Astrocyte (in vitro differentiated cells and primary cell): ENCODE results near the gene PRKAG3. TPM values are rescaled to one million over a fixed set of nuclear protein-coding genes. Genes with fewer than 3 reads are reported as not detected.

ENCODE experiments used
- DNase-seq: peaks from one replicate; pipeline ENCODE4 v3.0.0-alpha.2; 2010; ENCODE audit warnings: low read depth
- FAIRE-seq: peaks from 2 replicates; lab custom pipeline; 2011; peaks lifted over from hg19 to GRCh38; lab: Jason Lieb, UNC
- H2AFZ ChIP-seq: 2 replicates; pipeline ENCODE4 v1.6.0; 2012; ENCODE audit warnings: low read depth, low read length, inconsistent platforms
- H3K27ac ChIP-seq: 2 replicates; pipeline ENCODE4 v1.5.1; 2011; ENCODE audit warnings: low read depth, low read length, inconsistent platforms
- H3K27me3 ChIP-seq: 2 replicates; pipeline ENCODE4 v1.6.0; 2011; ENCODE audit warnings: low read length, inconsistent platforms; ENCODE audit not compliant: insufficient read depth
- H3K36me3 ChIP-seq: 2 replicates; pipeline ENCODE4 v1.5.1; 2011; ENCODE audit warnings: low read length, inconsistent platforms; ENCODE audit not compliant: insufficient read depth
- H3K4me1 ChIP-seq: 2 replicates; pipeline ENCODE4 v1.5.1; 2011; ENCODE audit warnings: low read length, inconsistent platforms; ENCODE audit not compliant: insufficient read depth
- H3K4me2 ChIP-seq: 2 replicates; pipeline ENCODE4 v1.6.0; 2012; ENCODE audit warnings: low read length, inconsistent platforms
- H3K4me3 ChIP-seq: 2 replicates; pipeline ENCODE4 v1.5.1; 2011; ENCODE audit warnings: low read depth, mild to moderate bottlenecking, low read length, inconsistent platforms; ENCODE audit not compliant: insufficient read depth
- H3K79me2 ChIP-seq: 2 replicates; pipeline ENCODE4 v1.6.0; 2012; ENCODE audit warnings: mild to moderate bottlenecking, low read length, inconsistent platforms; ENCODE audit not compliant: insufficient read depth
- H3K9ac ChIP-seq: 2 replicates; pipeline ENCODE4 v1.6.0; 2012; ENCODE audit warnings: mild to moderate bottlenecking, low read length, inconsistent platforms
- H3K9me3 ChIP-seq: 2 replicates; pipeline ENCODE4 v1.5.1; 2012; ENCODE audit warnings: low read depth, mild to moderate bottlenecking, low read length, inconsistent platforms; ENCODE audit not compliant: insufficient read depth
- H4K20me1 ChIP-seq: 2 replicates; pipeline ENCODE4 v1.6.0; 2012; ENCODE audit warnings: low read length, inconsistent platforms; ENCODE audit not compliant: insufficient read depth
- H3K27ac Mint-ChIP-seq: one replicate; pipeline ENCODE4 v1.8.0; 2021; ENCODE audit warnings: mild to moderate bottlenecking, mixed read lengths; ENCODE audit not compliant: unreplicated experiment
- H3K27me3 Mint-ChIP-seq: one replicate; pipeline ENCODE4 v1.8.0; 2021; ENCODE audit warnings: low read depth, mixed read lengths; ENCODE audit not compliant: unreplicated experiment
- H3K36me3 Mint-ChIP-seq: one replicate; pipeline ENCODE4 v1.8.0; 2021; ENCODE audit warnings: low read depth, mixed read lengths; ENCODE audit not compliant: unreplicated experiment
- H3K4me1 Mint-ChIP-seq: one replicate; pipeline ENCODE4 v1.8.0; 2021; ENCODE audit warnings: low read depth, mixed read lengths; ENCODE audit not compliant: unreplicated experiment
- H3K4me3 Mint-ChIP-seq: one replicate; pipeline ENCODE4 v1.8.0; 2021; ENCODE audit warnings: mild to moderate bottlenecking, moderate library complexity, mixed read lengths; ENCODE audit not compliant: unreplicated experiment
- H3K9me3 Mint-ChIP-seq: one replicate; pipeline ENCODE4 v1.8.0; 2021; ENCODE audit warnings: mild to moderate bottlenecking, mixed read lengths; ENCODE audit not compliant: unreplicated experiment
- EZH2 ChIP-seq: IDR thresholded peaks from 2 replicates; pipeline ENCODE4 v1.6.1; 2012; ENCODE audit warnings: mild to moderate bottlenecking, low read length, inconsistent platforms; ENCODE audit not compliant: insufficient read depth
- total RNA-seq: library from RNA; stranded (reverse); gene quantifications from 2 replicates; pipeline ENCODE4 v1.2.1, GENCODE V29; 2021
- TF ChIP-seq, protein P1 (sequence below): IDR thresholded peaks from 2 replicates; pipeline ENCODE4 v1.5.1; 2011; ENCODE audit warnings: low read depth, mild to moderate bottlenecking, inconsistent platforms, low read length, moderate library complexity; ENCODE audit not compliant: insufficient read depth

The PRKAG3 gene
- total RNA-seq, 1 donor from 2014 or later, result not detected

DNA sequence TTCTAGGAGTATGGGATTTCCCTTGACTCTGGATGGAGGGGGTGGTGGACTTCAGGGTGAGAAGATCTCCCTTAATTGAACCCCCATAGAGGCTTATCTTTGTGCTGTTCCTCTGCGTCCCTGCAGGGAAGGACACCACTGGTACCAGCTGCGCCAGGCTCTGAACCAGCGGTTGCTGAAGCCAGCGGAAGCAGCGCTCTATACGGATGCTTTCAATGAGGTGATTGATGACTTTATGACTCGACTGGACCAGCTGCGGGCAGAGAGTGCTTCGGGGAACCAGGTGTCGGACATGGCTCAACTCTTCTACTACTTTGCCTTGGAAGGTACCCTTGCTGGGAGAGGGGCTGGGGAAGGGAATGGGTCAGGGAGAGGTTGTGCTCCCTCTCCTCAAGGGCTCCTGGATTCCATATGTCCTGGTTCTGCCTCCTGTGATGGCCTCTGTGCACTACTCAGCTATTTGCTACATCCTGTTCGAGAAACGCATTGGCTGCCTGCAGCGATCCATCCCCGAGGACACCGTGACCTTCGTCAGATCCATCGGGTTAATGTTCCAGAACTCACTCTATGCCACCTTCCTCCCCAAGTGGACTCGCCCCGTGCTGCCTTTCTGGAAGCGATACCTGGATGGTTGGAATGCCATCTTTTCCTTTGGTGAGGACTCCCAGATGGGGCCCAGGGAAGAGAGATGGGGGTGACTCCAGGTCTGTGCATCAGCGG is 19.3 kb downstream of the PRKAG3 start:
- Histone ChIP-seq H3K4me1 (no peaks in the 10 kb centered on the region), H3K27me3 (no peaks in the 10 kb centered on the region), H3K36me3 (no peaks in the 10 kb centered on the region), H3K79me2 (no peaks in the 10 kb centered on the region), H3K27ac (no peak overlapping the region), H3K4me3 (no peak overlapping the region), H3K9ac (no peak overlapping the region), H4K20me1 (no peaks in the 10 kb centered on the region), H3K9me3 (no peaks in the 10 kb centered on the region), H3K4me2 (no peak overlapping the region), H2AFZ (no peak overlapping the region)
- Mint-ChIP-seq H3K27ac (no peak overlapping the region), H3K9me3 (peaks cover 2% of the 10 kb centered on the region), H3K4me1 (peaks cover 3% of the 10 kb centered on the region), H3K36me3 (peaks cover 15% of the 10 kb centered on the region), H3K27me3 (peaks cover 20% of the 10 kb centered on the region), H3K4me3 (no peak overlapping the region)
- FAIRE-seq (no peak), DNase-seq (no peak)
- no peak for TF ChIP-seq EZH2
- TF ChIP-seq, protein P1, sequence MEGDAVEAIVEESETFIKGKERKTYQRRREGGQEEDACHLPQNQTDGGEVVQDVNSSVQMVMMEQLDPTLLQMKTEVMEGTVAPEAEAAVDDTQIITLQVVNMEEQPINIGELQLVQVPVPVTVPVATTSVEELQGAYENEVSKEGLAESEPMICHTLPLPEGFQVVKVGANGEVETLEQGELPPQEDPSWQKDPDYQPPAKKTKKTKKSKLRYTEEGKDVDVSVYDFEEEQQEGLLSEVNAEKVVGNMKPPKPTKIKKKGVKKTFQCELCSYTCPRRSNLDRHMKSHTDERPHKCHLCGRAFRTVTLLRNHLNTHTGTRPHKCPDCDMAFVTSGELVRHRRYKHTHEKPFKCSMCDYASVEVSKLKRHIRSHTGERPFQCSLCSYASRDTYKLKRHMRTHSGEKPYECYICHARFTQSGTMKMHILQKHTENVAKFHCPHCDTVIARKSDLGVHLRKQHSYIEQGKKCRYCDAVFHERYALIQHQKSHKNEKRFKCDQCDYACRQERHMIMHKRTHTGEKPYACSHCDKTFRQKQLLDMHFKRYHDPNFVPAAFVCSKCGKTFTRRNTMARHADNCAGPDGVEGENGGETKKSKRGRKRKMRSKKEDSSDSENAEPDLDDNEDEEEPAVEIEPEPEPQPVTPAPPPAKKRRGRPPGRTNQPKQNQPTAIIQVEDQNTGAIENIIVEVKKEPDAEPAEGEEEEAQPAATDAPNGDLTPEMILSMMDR, result no peak

DNA sequence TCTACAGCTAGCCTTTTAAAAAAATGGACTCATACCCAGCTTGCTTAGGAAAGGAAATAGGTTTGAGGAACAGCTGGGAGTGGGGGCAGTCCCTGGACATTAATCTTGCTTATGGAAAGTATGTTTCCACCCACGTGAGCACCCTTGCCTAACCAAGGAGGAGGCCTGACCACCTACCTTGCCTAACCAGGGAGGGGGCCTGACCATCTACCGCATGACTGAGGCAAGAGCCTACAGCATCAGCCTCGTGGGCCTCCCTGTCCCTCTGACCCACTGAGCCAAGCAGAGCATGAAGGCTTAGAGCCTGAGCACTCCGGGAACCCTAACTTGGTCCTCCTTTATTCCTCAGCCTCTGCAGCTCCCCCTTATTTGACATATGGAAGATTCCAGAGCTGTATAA is 20.2 kb downstream of the PRKAG3 start:
- Histone ChIP-seq H3K27me3 (no peaks in the 10 kb centered on the region), H3K4me1 (peaks cover 3% of the 10 kb centered on the region), H3K27ac (no peak overlapping the region), H4K20me1 (no peaks in the 10 kb centered on the region), H3K4me3 (no peak overlapping the region), H3K79me2 (no peaks in the 10 kb centered on the region), H3K4me2 (no peak overlapping the region), H2AFZ (no peak overlapping the region), H3K36me3 (no peaks in the 10 kb centered on the region), H3K9ac (no peak overlapping the region), H3K9me3 (no peaks in the 10 kb centered on the region)
- TF ChIP-seq EZH2, result no peak
- TF ChIP-seq, protein P1, result no peak
- Mint-ChIP-seq H3K27ac (no peak overlapping the region), H3K4me3 (no peak overlapping the region), H3K36me3 (peaks cover 14% of the 10 kb centered on the region), H3K4me1 (peaks cover 3% of the 10 kb centered on the region), H3K9me3 (peaks cover 2% of the 10 kb centered on the region), H3K27me3 (peaks cover 15% of the 10 kb centered on the region)
- no peak for DNase-seq
- FAIRE-seq, result no peak

- peaks cover 8% of the 10 kb centered on the region for H3K27me3 Mint-ChIP-seq
- no peak overlapping the region for H3K4me3 Mint-ChIP-seq
- DNase-seq (no peak), FAIRE-seq (no peak)
- Histone ChIP-seq H3K27me3 (no peaks in the 10 kb centered on the region), H3K36me3 (no peaks in the 10 kb centered on the region), H3K9ac (no peak overlapping the region), H3K4me2 (no peak overlapping the region), H3K79me2 (no peaks in the 10 kb centered on the region), H3K4me3 (no peak overlapping the region), H3K27ac (no peak overlapping the region), H4K20me1 (no peaks in the 10 kb centered on the region), H3K4me1 (peaks cover 13% of the 10 kb centered on the region), H3K9me3 (no peaks in the 10 kb centered on the region), H2AFZ (no peak overlapping the region)
- H3K9me3 Mint-ChIP-seq, result peaks cover 2% of the 10 kb centered on the region
- no peak overlapping the region for H3K27ac Mint-ChIP-seq
- peaks cover 13% of the 10 kb centered on the region for H3K36me3 Mint-ChIP-seq
- peaks cover 6% of the 10 kb centered on the region for H3K4me1 Mint-ChIP-seq
- TF ChIP-seq, protein P1, result no peak
- TF ChIP-seq EZH2, result no peak
Observed at GRCh38 chr2:218810256-218810655, 21.3 kb downstream of the PRKAG3 start.
